IPS-NIHi11 (cell line): ENCODE results near the gene TSPAN18.

Experiments
- DNase-seq: peaks from one replicate; pipeline ENCODE4 v3.0.0; 2012; ENCODE audit warnings: mixed read lengths, low spot score

TSPAN18 gene

DNA sequence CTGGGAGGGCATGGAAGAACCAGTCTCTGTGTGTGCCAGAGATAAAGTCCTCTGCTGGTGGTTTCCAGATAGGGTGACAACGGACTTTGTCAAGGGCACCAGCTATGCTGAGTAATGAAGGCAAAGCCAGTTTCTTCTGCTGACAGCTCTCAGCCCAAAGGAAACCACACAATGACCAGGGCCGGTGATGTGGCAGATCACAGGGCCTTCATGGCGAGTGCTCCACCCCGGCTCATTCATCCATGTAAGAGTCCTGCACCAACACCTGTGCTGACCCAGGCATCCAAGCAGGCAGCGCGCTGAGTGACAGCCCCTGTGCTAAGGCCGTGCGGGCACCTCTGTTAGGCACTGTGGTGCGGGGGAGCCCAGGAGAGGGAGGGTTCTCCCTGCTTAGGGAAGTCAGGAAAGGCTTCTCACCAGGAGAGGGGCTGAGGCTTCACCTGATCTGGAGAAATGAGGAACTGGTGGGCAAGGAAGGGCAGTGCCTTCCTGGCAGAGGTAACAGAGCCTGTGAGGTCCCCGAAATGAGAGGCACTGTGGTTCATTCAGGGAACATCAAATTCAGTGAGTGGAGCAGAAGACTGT is 190.1 kb downstream of the TSPAN18 start:
- DNase-seq = no peak

DNA sequence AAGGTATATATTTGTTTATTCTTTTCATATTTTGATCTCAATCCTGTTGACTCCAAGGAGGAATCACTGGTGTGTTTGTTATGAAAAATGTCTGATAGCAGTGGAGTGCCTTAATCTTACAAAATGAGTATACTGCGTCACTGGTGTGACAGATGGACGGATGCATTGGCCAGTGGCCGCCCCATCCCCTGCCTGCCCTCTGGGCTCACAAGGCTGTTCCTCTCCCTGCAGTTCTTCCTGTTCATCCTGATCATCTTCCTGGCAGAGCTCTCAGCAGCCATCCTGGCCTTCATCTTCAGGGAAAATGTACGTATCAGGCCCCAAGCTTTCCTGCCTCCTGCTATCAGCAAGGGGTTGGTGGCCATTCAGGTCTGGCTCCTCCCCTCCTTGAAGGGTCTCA is 191.0 kb downstream of the TSPAN18 start:
- DNase-seq = no peak

DNA sequence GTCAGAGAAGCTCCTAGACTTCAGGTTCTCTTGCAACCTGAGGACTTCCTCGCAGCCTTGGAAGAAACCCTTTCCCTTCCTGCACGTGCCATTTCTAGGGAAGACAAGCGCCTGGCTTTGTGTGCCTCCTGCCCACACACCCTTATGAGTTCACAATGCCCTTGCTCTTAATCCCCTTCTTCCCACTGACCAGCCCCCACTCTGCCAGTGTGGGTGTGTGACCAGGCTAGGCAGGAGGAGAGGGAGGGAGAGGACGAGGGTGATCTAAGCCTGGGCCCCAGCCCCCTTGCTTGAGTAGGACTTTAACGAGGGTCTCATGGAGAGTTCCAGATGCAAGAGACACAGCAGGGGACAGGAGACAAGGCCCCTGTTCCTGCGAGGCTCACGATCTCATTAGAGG is 193.7 kb downstream of the TSPAN18 start:
- no peak for DNase-seq

DNA sequence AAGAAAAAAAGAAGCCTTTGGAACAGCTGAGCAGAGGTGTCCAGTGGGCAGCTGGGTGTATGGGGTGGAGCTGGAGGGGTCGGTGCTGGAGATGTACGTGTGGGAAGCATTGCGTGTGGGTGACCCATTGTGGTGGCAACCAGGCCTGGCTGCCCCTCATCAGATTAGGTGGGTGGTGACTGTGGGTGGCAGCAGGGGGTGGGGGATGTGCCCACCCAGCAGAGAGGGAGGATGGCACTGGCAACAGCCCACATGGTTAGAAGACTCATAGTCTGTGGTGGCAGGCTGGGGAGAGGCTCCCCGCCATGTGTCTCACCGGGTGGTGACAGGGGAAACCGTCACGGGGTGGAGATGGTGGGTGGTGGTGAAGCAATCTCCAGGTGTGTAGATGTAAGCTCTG is 196.4 kb downstream of the TSPAN18 start:
- no peak for DNase-seq

DNA sequence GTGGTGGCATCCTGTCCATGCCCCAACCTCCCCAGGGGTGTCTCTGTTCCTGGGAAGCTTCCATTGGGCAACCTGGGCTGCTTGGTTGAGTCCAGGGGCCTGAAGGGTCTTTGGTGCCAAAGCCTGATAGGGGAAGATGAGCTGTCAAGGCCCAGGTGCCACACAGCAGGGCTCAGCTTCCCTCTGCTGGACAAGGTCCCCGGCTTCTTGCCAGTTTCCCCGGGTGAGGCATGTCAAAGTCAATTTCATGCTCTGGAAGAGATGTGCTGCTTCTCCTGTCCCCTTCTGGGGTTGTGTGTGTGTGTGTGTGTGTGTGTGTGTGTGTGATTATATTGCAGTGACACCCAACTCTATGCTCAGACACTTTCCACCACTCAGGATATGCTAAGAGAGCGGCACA is 197.0 kb downstream of the TSPAN18 start:
- no peak for DNase-seq

DNA sequence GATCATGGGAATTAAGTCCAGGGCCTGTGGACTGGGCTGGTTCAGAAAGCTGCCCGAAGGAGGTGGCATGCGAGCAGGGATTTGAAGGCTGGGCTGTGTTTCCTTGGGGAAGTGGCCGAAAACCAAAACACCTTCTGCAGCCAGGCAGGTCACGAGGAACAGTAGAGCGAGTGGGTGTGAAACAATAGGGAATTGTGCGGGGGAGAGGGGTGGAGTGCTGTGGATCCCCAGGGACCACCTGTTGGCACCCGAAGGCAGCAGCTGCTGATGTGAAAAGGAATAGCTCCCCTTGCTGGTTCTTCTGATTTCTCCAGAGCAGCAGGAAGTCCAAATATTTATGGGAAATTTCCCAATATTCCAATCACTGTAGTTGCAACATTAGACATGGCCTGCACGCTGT is 199.3 kb downstream of the TSPAN18 start:
- no peak for DNase-seq

DNA sequence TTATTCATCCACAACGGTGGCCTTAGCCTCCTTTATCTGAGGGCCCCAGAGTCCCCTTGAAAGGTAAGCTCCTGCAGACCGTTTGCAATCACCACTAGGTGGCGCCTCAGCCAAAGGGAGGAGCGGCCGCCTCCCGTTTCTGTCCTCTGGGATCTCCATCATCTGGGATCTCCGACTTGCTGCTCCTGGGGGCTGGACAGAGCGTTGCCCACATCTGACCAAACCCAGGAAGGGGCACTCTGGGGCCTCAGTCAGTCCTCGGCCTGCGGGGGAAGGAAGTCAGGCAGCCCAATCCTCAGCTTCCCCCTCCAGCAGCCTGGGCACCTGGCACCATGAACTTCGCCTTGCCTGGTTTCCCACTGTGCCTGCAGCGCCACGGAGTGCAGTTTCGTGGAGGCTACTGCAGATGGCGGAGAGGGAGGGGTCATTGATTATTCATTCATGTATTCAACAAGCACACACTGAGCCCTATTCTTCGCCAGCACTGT is 200.5 kb downstream of the TSPAN18 start:
- peak; percentile 87 for DNase-seq

DNA sequence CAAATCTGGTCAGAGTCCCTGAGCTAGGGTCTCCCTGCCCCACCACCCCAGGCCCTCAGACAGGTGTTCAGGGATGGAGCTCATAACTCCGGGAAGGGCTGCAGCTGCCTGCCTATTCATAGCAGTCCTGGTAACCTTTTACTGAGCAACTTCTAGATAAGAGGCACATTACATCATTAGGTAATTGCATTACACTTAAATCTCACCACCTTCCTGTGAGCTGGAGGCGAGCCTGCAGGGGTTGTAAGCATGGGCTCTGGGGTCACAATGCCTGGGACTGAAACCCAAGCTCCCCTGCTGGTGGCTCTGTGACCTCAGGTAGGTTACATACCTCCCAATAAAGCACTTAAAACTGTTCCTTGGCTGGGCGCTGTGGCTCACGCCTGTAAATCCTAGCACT is 201.4 kb downstream of the TSPAN18 start:
- no peak for DNase-seq

DNA sequence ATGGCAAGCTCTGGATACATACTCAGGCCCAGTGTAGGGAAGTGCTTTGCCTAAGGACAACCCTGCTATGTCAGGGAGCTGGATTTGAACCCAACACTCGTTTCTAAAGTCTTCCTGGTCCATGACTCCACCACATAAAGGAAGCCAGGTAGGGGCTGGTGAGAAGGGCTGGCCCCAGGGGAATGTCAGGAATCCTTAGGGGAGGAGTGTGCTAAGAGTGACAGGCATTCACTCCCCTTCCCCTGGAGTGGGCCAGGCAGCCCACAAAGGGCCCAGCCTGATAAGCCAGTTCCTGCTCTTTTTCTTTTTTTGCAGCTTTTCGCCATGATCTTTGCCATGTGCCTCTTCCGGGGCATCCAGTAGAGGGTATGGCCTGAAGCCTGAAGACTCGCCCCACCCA is 202.1 kb downstream of the TSPAN18 start:
- peak; percentile 63 for DNase-seq

DNA sequence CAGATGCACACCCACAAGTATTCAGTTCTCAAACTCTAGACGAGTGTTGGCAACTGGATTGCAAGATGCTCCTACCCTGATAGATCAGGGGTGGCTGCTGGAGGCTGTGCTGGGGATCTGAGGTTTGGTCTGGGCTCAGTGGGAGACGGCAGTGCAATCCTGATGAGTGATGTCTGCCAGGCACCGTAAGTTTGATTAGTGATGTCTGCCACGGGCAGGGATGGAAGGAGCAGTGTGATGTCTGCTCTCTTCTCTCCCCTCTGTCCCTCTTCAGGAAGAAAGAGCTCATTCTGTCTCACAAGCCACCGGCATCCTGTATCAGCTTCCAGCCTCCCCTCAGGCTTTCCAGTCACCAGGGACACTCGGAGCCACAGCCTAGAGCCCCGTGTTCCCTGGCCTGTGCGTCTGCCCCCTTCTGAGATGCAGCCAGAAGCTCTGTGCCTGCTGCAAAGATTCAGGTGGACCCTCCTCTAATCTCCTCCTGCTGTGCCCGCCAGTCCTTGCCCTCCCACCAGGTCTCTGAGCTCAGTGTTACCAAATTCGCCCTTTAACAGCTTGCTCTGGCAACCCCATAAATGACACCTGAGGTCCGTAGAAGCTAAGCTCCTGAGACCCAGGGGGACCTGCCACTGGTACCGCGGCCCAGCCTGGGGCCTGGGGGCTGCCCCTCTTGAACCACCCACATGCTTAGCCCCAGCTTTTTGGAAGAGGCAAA is 204.0 kb downstream of the TSPAN18 start:
- DNase-seq = no peak

DNA sequence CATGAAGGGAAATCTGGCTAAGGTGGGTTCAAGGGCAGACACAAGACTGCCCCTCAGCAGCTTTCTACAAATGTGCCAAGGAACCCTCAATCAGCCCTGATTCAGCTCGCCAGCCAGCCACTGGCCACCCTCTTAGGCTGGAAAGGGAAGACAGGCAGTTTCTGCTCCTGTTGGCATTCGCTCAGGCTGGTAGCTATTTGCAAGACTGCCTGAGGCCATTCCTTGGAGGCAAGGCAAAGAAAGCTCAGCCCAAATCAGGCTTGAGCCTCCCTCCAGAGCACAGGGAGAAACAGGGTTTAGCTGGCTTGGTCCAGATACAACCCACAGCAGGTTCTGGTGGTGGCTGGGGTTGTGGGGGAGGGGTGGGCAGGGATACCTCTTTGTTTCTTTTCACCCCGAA is 204.7 kb downstream of the TSPAN18 start:
- no peak for DNase-seq

DNA sequence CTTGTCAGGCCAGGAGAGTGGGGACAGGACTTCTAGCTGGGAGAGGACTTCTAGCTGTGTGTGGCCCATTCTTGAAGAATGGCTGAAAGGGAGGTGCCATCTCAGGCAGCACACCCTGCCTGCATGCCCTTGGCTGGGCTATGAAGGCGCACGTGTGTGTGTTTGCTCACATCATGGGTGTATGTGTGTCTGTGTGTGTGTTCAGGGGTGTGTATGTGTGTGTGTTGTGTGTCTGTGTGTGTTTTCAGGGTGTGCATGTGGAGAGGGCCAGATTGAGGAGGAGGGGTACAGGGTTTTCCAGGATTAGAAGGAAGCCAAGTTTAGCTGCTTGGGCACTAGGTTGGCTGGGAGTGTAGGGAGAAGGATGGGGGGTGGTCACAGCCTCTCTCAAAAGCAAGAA is 207.3 kb downstream of the TSPAN18 start:
- DNase-seq = no peak

DNA sequence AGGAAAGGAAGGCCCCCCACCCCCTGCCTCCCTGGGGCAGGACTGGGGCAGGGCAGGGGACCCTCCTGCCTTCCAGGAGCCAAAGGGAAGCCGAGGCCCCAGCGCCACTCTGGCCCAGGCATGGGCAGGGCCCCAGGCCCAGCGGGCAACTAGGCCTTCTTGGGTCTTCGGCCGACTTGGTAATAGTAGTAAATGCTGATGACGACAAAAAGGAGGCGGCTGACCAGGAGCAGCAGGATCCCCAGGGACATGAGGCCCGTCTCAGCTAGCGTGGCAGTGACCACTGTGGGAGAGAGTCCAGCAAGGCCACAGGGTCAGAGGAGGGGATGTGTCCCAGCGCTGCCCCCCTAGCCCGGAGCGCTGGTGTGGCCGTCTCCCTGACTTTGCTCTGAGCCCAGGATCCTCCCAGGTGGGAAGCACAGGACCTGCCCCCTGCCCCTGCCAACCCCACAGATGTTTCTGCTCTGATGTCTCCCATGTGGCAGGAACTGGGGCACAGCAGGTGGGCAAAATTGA is 208.0 kb downstream of the TSPAN18 start:
- no peak for DNase-seq

DNA sequence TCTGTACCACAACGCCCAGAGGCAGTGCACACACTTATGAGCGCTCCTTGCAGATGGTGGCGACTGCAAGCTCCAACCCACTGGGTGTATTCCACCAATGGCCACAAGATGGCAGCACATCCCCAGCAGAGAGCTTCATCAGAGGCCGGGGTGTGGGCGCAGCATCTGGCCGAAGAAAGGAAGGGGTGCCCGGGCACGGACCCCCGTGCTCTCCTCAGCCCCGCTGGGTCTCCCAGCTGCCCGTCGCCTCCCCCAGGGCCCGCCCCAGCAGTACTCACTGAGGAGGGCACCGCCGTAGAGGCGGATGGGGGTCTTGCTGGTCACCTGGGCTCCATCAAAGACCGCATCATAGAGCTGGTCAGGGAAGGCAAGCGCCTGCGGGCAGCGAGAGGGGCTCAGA is 209.8 kb downstream of the TSPAN18 start:
- peak; percentile 86 for DNase-seq

DNA sequence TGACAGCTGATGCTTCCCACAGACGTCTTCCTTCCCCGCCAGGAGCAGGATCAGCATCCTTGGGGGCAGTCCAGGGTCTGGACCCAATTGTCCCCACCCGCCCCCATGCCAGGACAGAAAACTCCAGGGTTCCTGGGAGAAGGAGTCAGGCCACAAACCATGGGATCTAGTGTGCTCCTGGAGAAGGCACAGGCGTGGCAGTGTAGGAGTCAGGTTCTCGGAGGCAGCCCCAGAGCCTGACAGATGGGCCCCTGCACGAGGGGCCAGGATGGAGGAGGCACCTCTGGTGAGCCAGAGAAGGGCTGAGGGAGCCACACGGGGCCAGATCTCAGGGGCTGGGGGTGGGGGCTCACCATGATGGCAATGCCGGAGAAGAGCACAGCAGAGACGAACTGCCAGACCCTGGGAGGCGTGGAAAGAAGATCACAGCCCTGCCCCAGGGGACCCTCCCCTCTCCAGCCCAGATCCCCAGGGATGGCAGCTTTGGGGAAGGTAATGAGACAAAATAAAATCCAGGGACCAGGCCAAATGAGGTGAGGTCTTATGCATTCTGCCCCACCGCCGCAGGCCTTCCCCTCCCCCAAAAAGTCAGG is 210.3 kb downstream of the TSPAN18 start:
- DNase-seq = no peak

DNA sequence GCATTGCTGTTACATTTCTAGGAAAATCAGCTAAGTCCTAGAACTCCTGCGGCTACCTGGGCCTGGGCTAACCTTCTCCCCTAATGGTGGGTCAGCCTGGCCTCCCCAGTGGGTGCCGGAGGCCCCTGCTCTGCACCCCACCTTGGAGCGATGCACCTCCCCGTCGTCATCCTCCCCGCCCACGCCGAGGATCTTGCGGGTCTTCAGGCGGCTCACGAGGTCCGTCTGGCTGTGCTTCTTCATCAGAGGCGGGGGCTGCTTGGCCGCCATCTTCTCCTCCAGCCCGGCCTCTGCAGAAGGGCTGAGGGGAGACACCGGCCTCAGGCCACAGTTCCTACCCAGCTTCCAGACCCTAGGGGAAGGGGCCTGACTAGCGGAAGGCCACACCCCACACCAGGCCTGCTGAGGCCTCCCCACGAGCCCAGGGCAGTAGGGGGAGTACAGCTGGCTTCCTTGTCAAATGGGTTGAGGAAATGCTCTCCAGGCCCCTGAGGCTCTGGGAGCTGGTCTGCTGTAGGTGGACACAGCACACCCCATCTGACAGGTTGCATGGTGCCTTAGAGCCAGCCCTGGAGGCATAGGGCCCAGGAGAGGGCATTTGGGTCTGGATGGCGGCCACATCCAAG is 211.4 kb downstream of the TSPAN18 start:
- DNase-seq = no peak

DNA sequence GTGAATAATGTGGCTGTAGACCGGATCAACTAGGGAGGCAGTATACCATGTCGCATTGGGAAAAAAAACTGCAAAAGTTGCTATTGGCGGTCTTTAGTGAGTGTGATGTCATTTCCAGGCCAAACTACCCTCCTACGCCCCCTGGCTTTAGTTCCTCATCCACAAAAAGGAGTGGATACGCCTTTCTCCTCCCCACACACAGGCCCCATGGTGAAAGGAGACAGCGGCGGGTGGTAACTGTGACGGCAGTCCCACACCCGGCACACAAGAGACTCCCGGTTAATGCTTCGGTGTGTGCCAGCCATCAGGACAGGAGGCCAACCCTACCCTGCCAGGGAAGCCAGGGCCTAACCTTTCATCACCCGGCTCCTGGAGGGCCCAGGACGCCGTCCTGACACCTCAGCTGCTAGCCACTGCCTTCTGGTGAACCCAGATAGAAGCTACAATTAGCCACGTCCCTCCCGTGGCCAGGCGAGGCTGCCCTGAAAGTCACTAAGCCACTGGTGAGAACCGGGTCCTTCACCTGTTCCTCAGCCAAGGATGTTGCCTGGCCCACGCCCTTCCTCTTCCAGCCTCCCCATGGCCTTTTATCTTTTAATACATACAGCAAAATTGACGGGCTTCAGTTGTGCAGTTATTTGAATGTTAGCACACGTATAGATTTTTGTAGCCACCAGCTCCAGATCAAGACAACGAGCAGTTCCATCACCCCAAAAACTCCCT is 213.1 kb downstream of the TSPAN18 start:
- DNase-seq = peak; percentile 59

DNA sequence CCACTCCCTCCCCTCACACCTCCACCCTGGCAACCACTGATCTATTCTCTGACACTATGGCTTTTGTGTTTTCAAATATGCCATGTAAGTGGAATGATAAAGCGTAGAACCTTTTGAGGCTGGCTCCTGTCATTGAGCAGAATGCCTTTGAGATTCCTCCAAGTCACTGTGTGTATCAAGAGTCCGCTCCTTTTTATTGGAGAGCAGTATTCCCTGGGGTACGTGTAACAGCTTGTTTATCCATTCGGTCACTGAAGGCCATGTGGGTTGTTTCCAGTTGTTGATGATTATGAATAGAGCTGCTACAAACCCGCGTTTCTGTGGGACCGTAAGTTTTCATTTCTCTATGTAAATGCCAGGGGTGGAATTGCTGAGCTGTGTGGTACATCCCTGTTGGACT is 213.6 kb downstream of the TSPAN18 start:
- no peak for DNase-seq

DNA sequence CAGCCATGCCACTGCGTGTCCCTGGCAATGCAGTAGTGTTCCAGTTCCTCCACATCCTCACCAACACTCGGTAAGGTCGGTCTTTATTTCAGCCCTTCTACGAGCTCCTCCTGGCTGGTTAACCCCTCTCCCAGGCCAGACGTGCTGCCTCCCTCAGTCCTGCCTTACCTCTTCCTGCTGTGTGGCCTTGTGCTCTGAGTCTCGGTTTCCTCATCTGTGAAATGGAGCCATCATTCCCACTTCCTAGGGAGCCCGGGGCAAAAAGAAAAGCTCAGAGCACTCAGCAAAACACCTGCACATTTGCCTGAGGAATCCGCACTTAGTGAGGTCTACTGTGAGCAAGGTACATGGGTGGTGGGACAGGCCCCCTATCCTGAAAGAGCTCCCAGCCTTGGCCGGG is 214.1 kb downstream of the TSPAN18 start:
- DNase-seq = no peak

DNA sequence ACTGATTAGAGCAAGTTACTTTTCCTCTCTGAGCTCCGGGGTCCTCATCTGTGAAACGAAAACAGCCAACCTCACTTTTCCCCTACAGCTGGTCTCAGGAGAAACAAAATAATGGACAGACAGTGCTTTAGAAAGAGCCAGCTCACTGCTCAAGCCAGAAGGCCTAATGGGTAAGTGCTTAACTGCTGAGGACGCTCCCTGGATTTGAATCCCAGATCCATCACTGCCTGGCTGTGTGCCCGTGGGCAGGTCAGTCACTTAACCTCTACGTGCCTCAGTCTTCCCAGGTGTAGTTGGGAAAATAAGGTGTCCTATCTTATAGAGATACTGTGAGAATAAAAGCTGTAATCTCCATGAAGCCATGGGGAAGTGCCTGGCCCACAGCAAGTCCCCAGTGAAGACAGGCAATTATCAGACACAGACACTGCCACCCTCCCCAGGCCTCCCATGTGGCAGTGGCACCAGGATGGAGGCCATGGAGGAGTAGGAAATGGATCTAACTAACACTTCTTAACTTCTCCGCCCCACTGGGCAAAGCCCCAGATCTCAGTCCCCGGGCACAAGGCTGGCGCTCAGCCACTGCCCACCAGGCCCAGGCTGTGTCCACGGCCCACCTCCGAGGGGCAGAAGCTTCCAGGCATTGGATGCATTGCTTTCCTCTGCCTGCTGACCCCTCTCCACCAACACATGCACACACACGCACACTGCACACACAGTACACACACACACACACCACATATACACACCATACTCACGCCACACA is 214.7 kb downstream of the TSPAN18 start:
- no peak for DNase-seq
